ENCODE results near the gene BICDL1.

The BICDL1 gene

GRCh38 chr12:120060717-120061116 is 71.7 kb downstream of the BICDL1 start:
- DNase-seq (ENCODE audit: low read depth) = no peak
- no peak for TF ChIP-seq CTCF (IDR thresholded peaks at IDR 0.05; ENCODE audit: control insufficient read depth, insufficient read depth, low read depth, low read length, missing control alignments)
- no peak overlapping the region for H3K4me3 ChIP-seq (ENCODE audit: control insufficient read depth, low read depth, low read length)

- no peak overlapping the region for H3K4me3 ChIP-seq (ENCODE audit: control insufficient read depth, low read depth, low read length)
- DNase-seq (ENCODE audit: low read depth) = no peak
- no peak for TF ChIP-seq CTCF (IDR thresholded peaks at IDR 0.05; ENCODE audit: control insufficient read depth, insufficient read depth, low read depth, low read length, missing control alignments)
Observed at GRCh38 chr12:120061575-120062214, 72.7 kb downstream of the BICDL1 start.

- H3K4me3 ChIP-seq (ENCODE audit: control insufficient read depth, low read depth, low read length) = no peak overlapping the region
- no peak for TF ChIP-seq CTCF (IDR thresholded peaks at IDR 0.05; ENCODE audit: control insufficient read depth, insufficient read depth, low read depth, low read length, missing control alignments)
- DNase-seq (ENCODE audit: low read depth) = no peak
Observed at GRCh38 chr12:120062976-120063579, 74.0 kb downstream of the BICDL1 start.

- no peak overlapping the region for H3K4me3 ChIP-seq (ENCODE audit: control insufficient read depth, low read depth, low read length)
- no peak for TF ChIP-seq CTCF (IDR thresholded peaks at IDR 0.05; ENCODE audit: control insufficient read depth, insufficient read depth, low read depth, low read length, missing control alignments)
- DNase-seq (ENCODE audit: low read depth) = no peak
Observed at GRCh38 chr12:120064054-120064940, 75.3 kb downstream of the BICDL1 start.

- TF ChIP-seq CTCF (IDR thresholded peaks at IDR 0.05; ENCODE audit: control insufficient read depth, insufficient read depth, low read depth, low read length, missing control alignments) = no peak
- no peak overlapping the region for H3K4me3 ChIP-seq (ENCODE audit: control insufficient read depth, low read depth, low read length)
- DNase-seq (ENCODE audit: low read depth) = no peak
Observed at GRCh38 chr12:120065472-120065871, 76.4 kb downstream of the BICDL1 start.

GRCh38 chr12:120066341-120066740 is 77.3 kb downstream of the BICDL1 start:
- TF ChIP-seq CTCF (IDR thresholded peaks at IDR 0.05; ENCODE audit: control insufficient read depth, insufficient read depth, low read depth, low read length, missing control alignments) = no peak
- no peak overlapping the region for H3K4me3 ChIP-seq (ENCODE audit: control insufficient read depth, low read depth, low read length)
- no peak for DNase-seq (ENCODE audit: low read depth)
